Keratinocyte (primary cell): Measurements from ENCODE around the gene TRIP13. TPM values are rescaled to one million over a fixed set of nuclear protein-coding genes. Genes with fewer than 3 reads are reported as not detected.

Experiments
- DNase-seq: peaks from one replicate; pipeline ENCODE4 v3.0.0-alpha.2; 2011; ENCODE audit warnings: low read depth, missing footprints, low spot score
- FAIRE-seq: peaks from 2 replicates; lab custom pipeline; 2011; peaks lifted over from hg19 to GRCh38; lab: Jason Lieb, UNC
- H2AFZ ChIP-seq: 2 replicates; pipeline ENCODE4 v1.6.0; 2012; ENCODE audit warnings: low read length, control low read depth, inconsistent platforms; ENCODE audit not compliant: control insufficient read depth
- H3K27ac ChIP-seq: 2 replicates; pipeline ENCODE4 v1.5.1; 2011; ENCODE audit warnings: low read length; ENCODE audit not compliant: control insufficient read depth, insufficient read depth
- H3K27me3 ChIP-seq: 3 replicates; pipeline ENCODE4 v1.6.0; 2011; ENCODE audit warnings: low read length; ENCODE audit not compliant: control insufficient read depth, insufficient read depth; ENCODE audit errors: extremely low read depth
- H3K36me3 ChIP-seq, 2 experiments: 2 replicates in 1 of 2; 3 replicates in 1 of 2; pipeline ENCODE4 v1.5.1; 2011; ENCODE audit warnings: low read length in 2 of 2, mild to moderate bottlenecking in 1 of 2; ENCODE audit not compliant: control insufficient read depth in 2 of 2, insufficient read depth in 2 of 2; ENCODE audit errors: extremely low read depth in 1 of 2
- H3K4me1 ChIP-seq: 3 replicates; pipeline ENCODE4 v1.5.1; 2011; ENCODE audit warnings: low read length; ENCODE audit not compliant: control insufficient read depth, insufficient read depth; ENCODE audit errors: extremely low read depth
- H3K4me2 ChIP-seq: 3 replicates; pipeline ENCODE4 v1.6.0; 2011; ENCODE audit warnings: low read depth, low read length; ENCODE audit not compliant: control insufficient read depth, insufficient read depth; ENCODE audit errors: extremely low read depth
- H3K4me3 ChIP-seq, 3 experiments: fragments of 200-600 bp in 1 of 3; sonication (generic) in 1 of 3; 2 replicates in 2 of 3; 3 replicates in 1 of 3; pipeline ENCODE4 v1.5.1; 2011 to 2016; ENCODE audit warnings: low read length in 3 of 3, mild to moderate bottlenecking in 3 of 3, control low read depth in 2 of 3, inconsistent platforms in 1 of 3, low read depth in 1 of 3, mixed read lengths in 1 of 3, mixed run types in 1 of 3, moderate library complexity in 1 of 3; ENCODE audit not compliant: control insufficient read depth in 2 of 3, insufficient read depth in 2 of 3; ENCODE audit errors: extremely low read depth in 1 of 3
- H3K79me2 ChIP-seq: 2 replicates; pipeline ENCODE4 v1.6.0; 2012; ENCODE audit warnings: low read length; ENCODE audit not compliant: control insufficient read depth, insufficient read depth
- H3K9ac ChIP-seq: 3 replicates; pipeline ENCODE4 v1.6.0; 2011; ENCODE audit warnings: low read length; ENCODE audit not compliant: control insufficient read depth, insufficient read depth; ENCODE audit errors: extremely low read depth
- H3K9me1 ChIP-seq: 3 replicates; pipeline ENCODE4 v1.6.0; 2011; ENCODE audit warnings: low read length; ENCODE audit not compliant: control insufficient read depth, insufficient read depth; ENCODE audit errors: extremely low read depth
- H3K9me3 ChIP-seq: 2 replicates; pipeline ENCODE4 v1.5.1; 2012; ENCODE audit warnings: low read depth, low read length; ENCODE audit not compliant: control insufficient read depth
- H4K20me1 ChIP-seq: 3 replicates; pipeline ENCODE4 v1.6.0; 2011; ENCODE audit warnings: low read length; ENCODE audit not compliant: control insufficient read depth, insufficient read depth; ENCODE audit errors: extremely low read depth
- EZH2 ChIP-seq: IDR thresholded peaks from one replicate; pipeline ENCODE4 v1.6.1; 2012; ENCODE audit warnings: inconsistent platforms, mild to moderate bottlenecking, low read length, moderate library complexity
- dilution Hi-C: fragments of 300-500 bp; cut with MboI; formaldehyde crosslinking; loops from one replicate; pipeline ENCODE4 v1.7.0; 2020; ENCODE audit warnings: low sequenced_read_pairs; ENCODE audit not compliant: extremely low pct_ligation_motif_present
- polyA plus RNA-seq, 5 experiments: library from polyadenylated mRNA; depleted of rRNA in 3 of 5; stranded (reverse) in 3 of 5; stranded (forward) in 1 of 5; unstranded in 1 of 5; fragments of >200 nt; gene quantifications; 1 replicate in 1 of 5; 2 replicates in 3 of 5; 3 replicates in 1 of 5; pipeline versions ENCODE4 v1.2.1 to v1.2.3, GENCODE V29; 2011 to 2012; ENCODE audit warnings: missing spikeins in 2 of 5, low read depth in 1 of 5, low replicate concordance in 1 of 5
- TF ChIP-seq, protein P1 (sequence below), 3 experiments: IDR thresholded peaks in 1 of 3; conservative IDR thresholded peaks in 1 of 3; optimal IDR thresholded peaks in 1 of 3; 2 replicates in 2 of 3; 3 replicates in 1 of 3; pipeline versions ENCODE3 to v1.5.1; 2011; ENCODE audit warnings: low read length in 3 of 3, mild to moderate bottlenecking in 3 of 3, moderate library complexity in 2 of 3, control low read depth in 1 of 3, inconsistent platforms in 1 of 3; ENCODE audit not compliant: insufficient read depth in 2 of 3; ENCODE audit errors: extremely low read depth in 1 of 3

The TRIP13 gene
- polyA plus RNA-seq, 1 donor (not counting 4 experiments of a cell fraction or from before 2014, with no cell fraction given) = 37.8 TPM

DNA sequence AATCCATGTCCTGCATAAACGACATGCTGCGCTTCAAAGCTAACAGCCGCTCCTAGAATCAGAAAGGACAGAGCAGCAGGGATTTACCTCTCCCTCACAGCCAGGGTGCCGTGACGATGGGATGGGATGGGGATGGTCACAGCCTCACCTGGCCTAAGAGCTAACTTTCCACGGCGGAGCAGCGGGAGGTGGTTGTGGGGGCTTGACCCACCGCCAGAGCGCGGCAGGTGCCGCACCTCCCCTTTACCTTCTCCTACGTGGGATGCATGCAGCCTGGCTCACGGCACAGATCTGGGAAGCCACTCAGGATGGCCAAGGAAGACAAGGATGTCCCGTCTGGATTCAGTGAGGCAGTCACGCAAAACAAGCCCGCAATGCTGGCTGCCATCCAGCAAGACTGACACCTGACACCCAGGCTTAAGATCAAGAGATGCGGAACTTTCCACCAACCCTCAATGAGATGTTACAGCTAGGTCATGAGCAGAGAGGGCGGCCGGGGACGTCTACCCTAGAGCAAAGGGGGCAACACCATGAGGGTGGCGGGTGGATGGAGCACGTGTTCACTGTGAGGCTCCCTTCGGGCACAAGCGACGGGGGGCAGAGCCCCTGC is 5.9 kb upstream of the TRIP13 start:
- Histone ChIP-seq H3K9me1 (no peaks in the 10 kb centered on the region), H3K79me2 (peaks cover 89% of the 10 kb centered on the region), H3K4me3 (no peak overlapping the region), H3K9me3 (no peaks in the 10 kb centered on the region), H3K27me3 (no peaks in the 10 kb centered on the region), H3K4me2 (no peak overlapping the region), H3K36me3 (peaks cover 59 to 73% of the 10 kb centered on the region in 2 experiments), H2AFZ (no peak overlapping the region), H3K9ac (no peak overlapping the region), H3K4me1 (peaks cover 10% of the 10 kb centered on the region), H3K27ac (no peak overlapping the region), H4K20me1 (peaks cover 12% of the 10 kb centered on the region)
- no peak for FAIRE-seq
- dilution Hi-C loops = no loop called here
- DNase-seq = no peak
- TF ChIP-seq EZH2 = no peak
- TF ChIP-seq, protein P1, sequence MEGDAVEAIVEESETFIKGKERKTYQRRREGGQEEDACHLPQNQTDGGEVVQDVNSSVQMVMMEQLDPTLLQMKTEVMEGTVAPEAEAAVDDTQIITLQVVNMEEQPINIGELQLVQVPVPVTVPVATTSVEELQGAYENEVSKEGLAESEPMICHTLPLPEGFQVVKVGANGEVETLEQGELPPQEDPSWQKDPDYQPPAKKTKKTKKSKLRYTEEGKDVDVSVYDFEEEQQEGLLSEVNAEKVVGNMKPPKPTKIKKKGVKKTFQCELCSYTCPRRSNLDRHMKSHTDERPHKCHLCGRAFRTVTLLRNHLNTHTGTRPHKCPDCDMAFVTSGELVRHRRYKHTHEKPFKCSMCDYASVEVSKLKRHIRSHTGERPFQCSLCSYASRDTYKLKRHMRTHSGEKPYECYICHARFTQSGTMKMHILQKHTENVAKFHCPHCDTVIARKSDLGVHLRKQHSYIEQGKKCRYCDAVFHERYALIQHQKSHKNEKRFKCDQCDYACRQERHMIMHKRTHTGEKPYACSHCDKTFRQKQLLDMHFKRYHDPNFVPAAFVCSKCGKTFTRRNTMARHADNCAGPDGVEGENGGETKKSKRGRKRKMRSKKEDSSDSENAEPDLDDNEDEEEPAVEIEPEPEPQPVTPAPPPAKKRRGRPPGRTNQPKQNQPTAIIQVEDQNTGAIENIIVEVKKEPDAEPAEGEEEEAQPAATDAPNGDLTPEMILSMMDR (optimal IDR thresholded peaks at IDR 0.05 in 1 of 3, IDR thresholded peaks at IDR 0.05 in 1 of 3, conservative IDR thresholded peaks at IDR 0.05 in 1 of 3; ENCODE audit: extremely low read depth in 1 of 3, insufficient read depth in 2 of 3, low read length in 3 of 3) = no peak

DNA sequence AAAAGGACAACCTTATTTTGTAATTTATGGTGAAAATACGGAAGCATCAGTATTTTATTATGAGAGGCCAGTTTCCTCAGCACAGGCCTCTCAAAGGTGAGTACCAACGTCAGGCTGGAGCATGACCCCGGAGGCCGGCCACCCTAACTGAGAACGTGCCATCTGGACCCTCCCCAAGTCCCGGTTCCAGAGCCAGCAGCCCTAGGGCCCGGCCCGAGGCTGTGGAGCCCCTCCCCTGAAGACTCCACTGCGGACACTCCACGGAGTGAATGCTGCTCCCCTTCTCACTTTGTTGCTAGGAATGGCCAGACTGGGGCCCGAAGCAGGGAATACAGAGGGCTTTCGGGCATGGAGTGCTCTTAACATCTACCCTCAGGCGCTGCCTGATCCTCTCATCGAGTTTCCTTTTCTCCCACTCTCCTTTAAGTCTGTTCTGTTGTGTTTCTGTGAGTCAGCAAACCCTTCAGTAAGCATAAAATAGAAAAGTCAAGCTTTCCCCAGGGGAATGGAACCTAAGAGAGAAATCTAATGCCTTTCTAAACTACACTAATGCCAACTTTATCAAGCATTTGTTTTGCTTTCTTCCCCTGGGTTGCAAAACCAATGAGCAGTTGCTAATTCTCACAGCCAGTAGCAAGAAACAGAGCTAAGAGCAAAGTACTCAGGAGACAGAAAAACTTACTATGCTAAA is 4.6 kb upstream of the TRIP13 start:
- dilution Hi-C loops = no loop called here
- FAIRE-seq (no peak), DNase-seq (no peak)
- H3K27ac ChIP-seq = no peak overlapping the region
- no peak overlapping the region for H2AFZ ChIP-seq
- no peak overlapping the region for H3K4me2 ChIP-seq
- H3K4me3 ChIP-seq = no peak overlapping the region
- H3K27me3 ChIP-seq = no peaks in the 10 kb centered on the region
- H3K4me1 ChIP-seq = peaks cover 10% of the 10 kb centered on the region
- no peak overlapping the region for H3K9ac ChIP-seq
- no peaks in the 10 kb centered on the region for H3K9me1 ChIP-seq
- TF ChIP-seq, protein P1 (optimal IDR thresholded peaks at IDR 0.05 in 1 of 3, IDR thresholded peaks at IDR 0.05 in 1 of 3, conservative IDR thresholded peaks at IDR 0.05 in 1 of 3; ENCODE audit: extremely low read depth in 1 of 3, insufficient read depth in 2 of 3, low read length in 3 of 3) = no peak
- no peak for TF ChIP-seq EZH2
- H3K79me2 ChIP-seq = peaks cover 87% of the 10 kb centered on the region
- H3K9me3 ChIP-seq = no peaks in the 10 kb centered on the region
- H4K20me1 ChIP-seq = no peaks in the 10 kb centered on the region
- peaks cover 54 to 61% of the 10 kb centered on the region in 2 experiments for H3K36me3 ChIP-seq
